Activated T-cell treated with anti-CD3 and anti-CD28 coated beads, Interleukin-2, amount 50 U/mL, for 24 hours (primary cell): Measurements from ENCODE around the gene NR2C1.

Experiments used
- DNase-seq: peaks from one replicate; pipeline ENCODE4 v3.0.0-alpha.2; 2020
- H3K27ac Mint-ChIP-seq: 2 replicates; pipeline ENCODE4 v1.8.0; 2020; ENCODE audit warnings: mild to moderate bottlenecking, mixed read lengths
- H3K27me3 Mint-ChIP-seq: 2 replicates; pipeline ENCODE4 v1.8.0; 2020; ENCODE audit warnings: mixed read lengths
- H3K36me3 Mint-ChIP-seq: 2 replicates; pipeline ENCODE4 v1.8.0; 2020; ENCODE audit warnings: low read depth, mixed read lengths
- H3K4me1 Mint-ChIP-seq: 2 replicates; pipeline ENCODE4 v1.8.0; 2020; ENCODE audit warnings: low read depth, mixed read lengths
- H3K4me3 Mint-ChIP-seq: 2 replicates; pipeline ENCODE4 v1.8.0; 2020; ENCODE audit warnings: mild to moderate bottlenecking, moderate library complexity, mixed read lengths
- H3K9me3 Mint-ChIP-seq: 2 replicates; pipeline ENCODE4 v1.8.0; 2020; ENCODE audit warnings: mixed read lengths

NR2C1 gene

DNA sequence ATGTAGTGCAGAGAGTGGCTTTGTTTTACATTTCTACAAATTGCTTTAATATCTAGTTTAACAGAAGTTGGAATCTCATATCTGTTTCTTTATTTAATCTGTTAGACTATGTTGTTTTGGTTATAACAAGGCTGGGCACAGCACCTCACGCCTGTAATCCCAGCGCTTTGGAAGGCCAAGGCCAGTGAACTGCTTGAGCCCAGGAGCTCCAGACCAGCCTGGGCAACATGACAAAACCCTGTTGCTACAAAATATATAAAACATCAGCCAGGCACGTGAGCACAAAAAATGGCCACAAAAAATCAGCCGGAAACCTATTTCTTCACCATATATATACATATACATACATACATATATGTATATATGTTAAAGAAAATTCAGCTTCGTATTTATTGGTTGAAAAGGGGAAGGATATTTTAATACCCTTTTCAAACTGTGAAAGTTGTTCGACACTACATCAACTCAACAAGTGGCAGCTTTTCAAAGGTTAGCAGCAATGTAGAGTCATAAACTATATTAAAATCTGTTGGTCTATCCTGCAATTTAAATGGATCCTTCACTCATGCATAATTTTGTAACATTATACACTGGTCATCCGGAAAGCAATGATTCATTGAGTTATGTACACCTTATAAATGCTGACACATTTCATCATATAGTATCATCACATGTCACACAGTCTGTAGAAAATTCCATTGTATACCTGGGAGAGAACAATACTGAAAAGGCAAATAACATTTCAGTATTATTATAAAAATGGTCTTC is 7.1 kb downstream of the NR2C1 start:
- peaks cover 64% of the 10 kb centered on the region for H3K36me3 Mint-ChIP-seq
- no peak for DNase-seq
- no peak overlapping the region for H3K4me3 Mint-ChIP-seq
- H3K27me3 Mint-ChIP-seq = no peaks in the 10 kb centered on the region
- peaks cover 16% of the 10 kb centered on the region for H3K4me1 Mint-ChIP-seq
- no peak overlapping the region for H3K27ac Mint-ChIP-seq
- H3K9me3 Mint-ChIP-seq = no peaks in the 10 kb centered on the region

DNA sequence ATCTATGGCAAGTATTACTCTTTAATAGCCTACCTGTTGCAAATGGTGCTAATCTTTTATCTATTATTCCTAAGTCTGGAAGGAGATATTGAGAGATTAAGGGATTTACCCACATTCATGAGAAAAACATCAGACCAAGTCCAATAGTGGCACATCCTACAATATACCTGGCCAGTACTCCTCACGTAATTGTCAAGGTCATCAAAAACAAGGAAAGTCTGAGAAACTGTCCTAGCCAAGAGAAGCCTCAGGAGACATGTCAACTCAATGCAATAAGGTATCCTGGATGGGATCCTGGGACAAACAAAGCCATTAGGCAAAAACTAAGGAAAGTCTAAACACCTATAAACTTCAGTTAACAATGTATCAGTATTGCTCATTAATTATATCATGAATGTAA is 12.5 kb downstream of the NR2C1 start:
- no peaks in the 10 kb centered on the region for H3K4me1 Mint-ChIP-seq
- DNase-seq = no peak
- H3K36me3 Mint-ChIP-seq = peaks cover 81% of the 10 kb centered on the region
- H3K9me3 Mint-ChIP-seq = no peaks in the 10 kb centered on the region
- H3K27ac Mint-ChIP-seq = no peak overlapping the region
- no peak overlapping the region for H3K4me3 Mint-ChIP-seq
- H3K27me3 Mint-ChIP-seq = no peaks in the 10 kb centered on the region

DNA sequence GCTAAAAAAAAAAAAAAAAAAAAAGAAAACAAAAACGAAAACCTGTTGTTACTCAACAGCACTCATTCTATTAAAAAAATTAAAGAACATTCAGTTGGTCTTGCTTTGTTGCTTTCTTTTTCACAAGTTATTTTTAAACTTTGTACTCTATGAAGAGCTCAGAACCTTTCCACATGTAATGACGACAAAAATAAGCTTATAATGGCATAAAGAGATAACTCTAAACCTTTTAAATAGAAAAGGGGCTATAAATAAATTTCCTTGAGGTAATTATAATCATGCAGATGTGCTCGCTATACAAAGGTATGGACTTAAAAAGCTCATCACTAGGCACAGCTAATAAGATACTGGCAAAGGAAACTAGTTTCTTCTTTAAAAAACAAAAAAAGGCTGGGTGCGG is 13.4 kb downstream of the NR2C1 start:
- no peak overlapping the region for H3K4me3 Mint-ChIP-seq
- H3K36me3 Mint-ChIP-seq = peaks cover 86% of the 10 kb centered on the region
- no peaks in the 10 kb centered on the region for H3K27me3 Mint-ChIP-seq
- DNase-seq = no peak
- H3K9me3 Mint-ChIP-seq = no peaks in the 10 kb centered on the region
- no peak overlapping the region for H3K27ac Mint-ChIP-seq
- H3K4me1 Mint-ChIP-seq = no peaks in the 10 kb centered on the region

DNA sequence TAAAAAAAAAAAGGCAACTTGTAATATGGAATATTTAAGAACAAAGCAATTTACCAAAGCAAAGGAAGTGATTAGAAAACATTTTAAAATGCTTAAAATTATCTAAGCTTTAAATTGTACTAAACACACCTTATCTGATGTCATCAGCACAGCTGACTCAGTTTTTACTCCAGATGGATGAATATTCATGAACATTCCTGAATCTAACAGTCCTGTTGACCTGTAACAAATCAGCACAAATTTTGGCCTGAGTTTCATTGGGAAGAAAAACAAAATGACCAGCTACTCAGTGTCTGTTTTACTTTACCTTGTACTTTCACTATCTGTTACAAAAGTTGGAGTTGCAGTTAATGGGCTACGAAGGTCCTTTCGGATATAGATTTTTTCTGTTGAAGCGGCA is 16.0 kb downstream of the NR2C1 start:
- Mint-ChIP-seq H3K27me3 (no peaks in the 10 kb centered on the region), H3K36me3 (peaks cover 86% of the 10 kb centered on the region), H3K4me3 (no peak overlapping the region), H3K27ac (no peak overlapping the region), H3K4me1 (no peaks in the 10 kb centered on the region), H3K9me3 (no peaks in the 10 kb centered on the region)
- DNase-seq = no peak

DNA sequence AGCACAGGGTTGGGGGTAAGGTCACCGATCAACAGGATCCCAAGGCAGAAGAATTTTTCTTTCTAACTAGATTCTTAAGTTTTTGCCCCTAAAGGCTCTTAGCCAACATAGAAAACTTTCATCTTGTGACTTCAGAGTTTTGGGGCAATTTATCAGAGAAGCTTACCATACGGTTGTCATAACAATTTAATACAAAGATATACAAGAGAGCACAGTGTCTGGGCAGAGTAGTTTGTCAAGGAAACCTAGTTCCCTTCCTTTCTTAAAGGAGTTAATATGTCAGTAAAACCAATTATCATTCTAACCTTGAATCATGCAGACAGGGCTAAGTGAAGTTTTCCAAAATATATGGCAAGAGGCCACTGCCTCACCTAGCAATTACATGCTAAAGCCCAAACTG is 18.4 kb downstream of the NR2C1 start:
- no peak overlapping the region for H3K27ac Mint-ChIP-seq
- H3K27me3 Mint-ChIP-seq = no peaks in the 10 kb centered on the region
- no peak overlapping the region for H3K4me3 Mint-ChIP-seq
- peaks cover 83% of the 10 kb centered on the region for H3K36me3 Mint-ChIP-seq
- H3K9me3 Mint-ChIP-seq = no peaks in the 10 kb centered on the region
- DNase-seq = no peak
- no peaks in the 10 kb centered on the region for H3K4me1 Mint-ChIP-seq

DNA sequence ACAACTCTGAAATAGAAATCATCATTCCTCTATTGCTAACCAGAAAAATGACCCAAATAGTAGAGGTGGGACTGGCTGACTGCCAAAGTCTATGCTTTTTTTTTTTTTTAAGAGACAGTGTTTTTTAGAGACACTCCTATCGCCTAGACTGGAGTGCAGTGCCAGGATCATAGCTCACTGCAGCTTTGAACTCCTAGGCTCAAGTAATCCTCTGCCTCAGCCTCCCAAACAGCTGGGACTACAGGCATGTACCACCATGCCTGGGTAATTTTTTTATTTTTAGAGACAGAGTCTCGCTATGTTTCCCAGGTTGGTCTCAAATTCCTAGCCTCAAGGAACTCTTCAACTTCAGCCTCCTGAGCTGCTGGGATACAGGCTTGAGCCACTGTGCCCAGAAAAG is 19.2 kb downstream of the NR2C1 start:
- peaks cover 80% of the 10 kb centered on the region for H3K36me3 Mint-ChIP-seq
- no peak for DNase-seq
- no peaks in the 10 kb centered on the region for H3K27me3 Mint-ChIP-seq
- no peaks in the 10 kb centered on the region for H3K4me1 Mint-ChIP-seq
- H3K9me3 Mint-ChIP-seq = no peaks in the 10 kb centered on the region
- no peak overlapping the region for H3K27ac Mint-ChIP-seq
- no peak overlapping the region for H3K4me3 Mint-ChIP-seq

DNA sequence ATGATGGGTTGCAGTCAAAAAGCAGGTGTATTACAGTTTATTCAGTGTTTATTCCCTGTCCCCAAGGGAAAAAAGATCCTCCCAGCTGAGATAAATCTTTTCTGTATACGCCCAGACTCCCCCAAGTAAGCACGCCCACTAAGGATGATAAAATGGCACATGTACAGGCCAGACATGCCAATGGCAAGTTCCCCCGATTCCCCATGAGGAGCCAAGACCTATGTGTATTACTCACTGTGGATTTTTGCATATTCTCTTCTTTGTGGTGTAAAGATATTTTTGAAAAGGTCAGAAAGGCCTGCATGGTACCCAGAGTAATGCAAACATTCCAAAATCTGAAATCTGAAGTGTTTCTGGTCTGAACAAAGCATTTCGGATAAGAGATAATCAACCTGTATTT is 22.2 kb downstream of the NR2C1 start:
- H3K4me3 Mint-ChIP-seq = no peak overlapping the region
- no peak overlapping the region for H3K27ac Mint-ChIP-seq
- H3K36me3 Mint-ChIP-seq = peaks cover 80% of the 10 kb centered on the region
- DNase-seq = no peak
- no peaks in the 10 kb centered on the region for H3K27me3 Mint-ChIP-seq
- no peaks in the 10 kb centered on the region for H3K4me1 Mint-ChIP-seq
- H3K9me3 Mint-ChIP-seq = no peaks in the 10 kb centered on the region

DNA sequence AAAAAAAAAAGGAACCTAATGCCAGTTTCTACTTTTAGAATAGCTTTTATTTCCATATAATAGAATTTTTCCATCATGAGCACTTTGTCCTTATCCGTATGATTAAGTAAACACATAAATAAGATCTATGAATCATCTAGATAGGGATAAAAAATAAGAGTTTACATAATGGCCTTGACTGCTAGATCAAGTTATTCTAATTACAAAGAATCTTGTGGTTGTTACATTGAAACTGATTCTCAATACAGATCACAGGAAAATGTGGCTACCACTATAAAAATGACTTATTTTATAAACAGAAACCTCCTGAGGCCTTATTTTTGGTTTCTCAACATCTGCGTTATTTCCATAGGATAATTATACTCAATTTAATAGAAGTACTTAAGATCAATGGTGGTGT is 35.5 kb downstream of the NR2C1 start:
- no peak for DNase-seq
- Mint-ChIP-seq H3K4me1 (peaks cover 23% of the 10 kb centered on the region), H3K9me3 (no peaks in the 10 kb centered on the region), H3K27me3 (no peaks in the 10 kb centered on the region), H3K4me3 (no peak overlapping the region), H3K27ac (no peak overlapping the region), H3K36me3 (peaks cover 79% of the 10 kb centered on the region)

DNA sequence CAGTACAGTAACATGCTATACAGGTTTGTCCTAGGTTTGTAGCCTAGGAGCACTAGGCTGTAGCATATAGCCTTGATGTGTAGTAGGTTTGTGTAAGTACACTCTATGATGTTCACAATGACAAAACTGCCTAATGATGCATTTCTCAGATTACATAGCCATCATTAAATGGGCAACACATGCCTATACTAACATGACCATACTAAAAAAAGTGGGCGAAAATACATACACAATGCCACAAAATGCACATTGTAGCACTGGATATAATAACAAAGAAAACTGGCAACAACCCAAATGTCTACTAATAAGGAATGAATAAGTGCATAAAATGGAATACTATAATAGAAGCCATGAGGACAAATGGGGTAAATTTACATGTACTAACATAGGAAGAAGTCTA is 38.7 kb downstream of the NR2C1 start:
- Mint-ChIP-seq H3K9me3 (no peaks in the 10 kb centered on the region), H3K27me3 (no peaks in the 10 kb centered on the region), H3K4me1 (peaks cover 19% of the 10 kb centered on the region), H3K4me3 (no peak overlapping the region), H3K36me3 (peaks cover 72% of the 10 kb centered on the region), H3K27ac (no peak overlapping the region)
- DNase-seq = no peak

DNA sequence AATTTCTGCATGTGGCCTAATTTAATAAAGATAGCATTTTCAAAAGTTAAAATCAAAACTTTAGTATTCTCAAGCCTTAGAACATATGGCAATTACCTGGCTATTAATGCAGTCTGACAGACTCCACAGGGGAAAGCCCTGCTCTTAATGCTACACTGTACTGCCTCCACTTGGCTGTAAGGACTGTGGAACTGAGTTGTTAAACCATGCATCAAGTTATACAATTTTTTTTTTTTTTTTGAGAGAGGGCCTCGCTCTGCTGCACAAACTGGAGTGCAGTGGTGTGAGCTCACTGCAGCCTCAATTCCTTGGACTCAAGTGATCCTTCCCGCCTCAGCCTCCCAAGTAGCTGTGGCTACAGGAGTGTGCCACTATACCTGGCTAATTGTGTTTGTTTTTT is 50.9 kb downstream of the NR2C1 start:
- Mint-ChIP-seq H3K27me3 (no peaks in the 10 kb centered on the region), H3K4me3 (no peak overlapping the region), H3K27ac (no peak overlapping the region), H3K4me1 (peaks cover 2% of the 10 kb centered on the region), H3K9me3 (no peaks in the 10 kb centered on the region), H3K36me3 (peaks cover 38% of the 10 kb centered on the region)
- DNase-seq = no peak

DNA sequence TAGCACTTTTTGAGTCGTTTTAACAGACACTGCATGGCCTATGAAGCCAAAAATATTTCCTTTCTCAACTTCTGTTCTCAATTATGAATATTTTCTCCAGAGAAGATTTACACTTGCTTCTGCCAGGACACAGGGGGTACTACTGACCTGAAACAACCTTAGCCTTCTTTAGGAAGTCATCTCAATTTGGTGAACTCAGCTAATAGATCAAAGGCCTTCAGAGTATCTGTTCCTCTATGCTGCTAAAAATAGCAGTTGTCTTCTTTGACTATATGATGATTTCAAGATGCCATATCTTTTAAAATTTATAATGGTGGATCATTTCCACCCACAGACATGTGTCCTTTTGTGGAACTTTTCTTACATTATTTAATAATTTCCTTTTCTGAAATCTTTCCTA is 55.9 kb downstream of the NR2C1 start:
- no peaks in the 10 kb centered on the region for H3K27me3 Mint-ChIP-seq
- no peak overlapping the region for H3K27ac Mint-ChIP-seq
- peaks cover 2% of the 10 kb centered on the region for H3K4me1 Mint-ChIP-seq
- peaks cover 17% of the 10 kb centered on the region for H3K36me3 Mint-ChIP-seq
- no peak overlapping the region for H3K4me3 Mint-ChIP-seq
- H3K9me3 Mint-ChIP-seq = no peaks in the 10 kb centered on the region
- DNase-seq = no peak

DNA sequence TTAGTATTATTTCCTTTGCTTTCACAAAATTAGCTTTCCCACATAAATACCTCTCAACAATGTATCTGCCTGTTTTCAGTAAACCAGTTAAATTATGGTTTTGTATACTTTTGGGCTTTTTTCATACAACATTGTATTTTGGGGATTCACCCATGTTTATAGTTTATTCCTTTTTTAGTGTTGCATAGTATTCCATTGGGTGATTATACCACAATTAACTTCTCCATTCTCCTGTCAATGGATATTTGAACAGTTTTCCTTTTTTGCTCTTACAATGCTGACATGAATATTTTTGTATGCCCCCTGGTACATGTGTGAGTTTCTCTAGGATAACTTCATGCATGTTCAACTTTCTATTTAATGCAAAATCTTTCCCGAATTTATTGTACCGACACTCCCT is 57.3 kb downstream of the NR2C1 start:
- H3K4me3 Mint-ChIP-seq = no peak overlapping the region
- peaks cover 11% of the 10 kb centered on the region for H3K36me3 Mint-ChIP-seq
- no peaks in the 10 kb centered on the region for H3K9me3 Mint-ChIP-seq
- DNase-seq = no peak
- no peaks in the 10 kb centered on the region for H3K27me3 Mint-ChIP-seq
- no peak overlapping the region for H3K27ac Mint-ChIP-seq
- H3K4me1 Mint-ChIP-seq = peaks cover 2% of the 10 kb centered on the region

DNA sequence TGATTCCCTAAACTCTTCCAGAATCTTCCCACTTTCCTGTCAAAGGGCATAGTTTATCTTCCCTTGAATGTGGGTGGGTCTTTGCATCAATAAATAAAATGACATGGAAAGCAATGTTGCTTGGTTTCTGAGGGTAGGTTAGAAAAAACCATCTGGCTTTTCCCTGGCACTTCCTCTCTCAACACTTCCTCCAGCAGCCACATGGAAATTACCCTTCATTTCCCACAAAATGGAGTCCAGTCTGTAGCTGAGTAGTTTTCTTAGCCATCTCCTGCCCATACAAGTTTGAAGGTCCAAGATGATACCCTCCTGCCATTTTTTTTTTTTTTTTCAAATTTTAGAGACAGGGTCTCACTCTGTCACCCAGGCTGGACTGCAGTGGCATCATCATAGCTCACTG is 58.9 kb downstream of the NR2C1 start:
- H3K4me3 Mint-ChIP-seq = no peak overlapping the region
- H3K4me1 Mint-ChIP-seq = peaks cover 2% of the 10 kb centered on the region
- H3K27me3 Mint-ChIP-seq = no peaks in the 10 kb centered on the region
- no peaks in the 10 kb centered on the region for H3K9me3 Mint-ChIP-seq
- no peak overlapping the region for H3K27ac Mint-ChIP-seq
- H3K36me3 Mint-ChIP-seq = peaks cover 5% of the 10 kb centered on the region
- no peak for DNase-seq

DNA sequence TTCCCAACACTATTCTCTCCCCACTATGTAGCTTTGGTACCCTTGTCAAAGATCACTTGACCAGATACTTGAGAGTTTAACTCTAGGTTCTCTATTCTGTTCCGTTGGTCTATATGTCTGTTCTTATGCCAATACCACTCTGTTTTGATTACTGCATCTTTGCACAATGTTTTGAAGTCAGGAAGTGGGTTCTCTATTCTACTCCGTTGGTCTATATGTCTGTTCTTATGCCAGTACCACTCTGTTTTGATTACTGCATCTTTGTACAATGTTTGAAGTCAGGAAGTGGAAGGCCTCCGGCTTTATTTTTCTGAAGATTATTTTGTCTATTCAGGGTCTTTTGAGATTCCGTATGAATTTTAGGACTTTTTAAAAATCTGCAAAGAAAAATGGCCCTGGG is 67.2 kb downstream of the NR2C1 start:
- no peak overlapping the region for H3K4me3 Mint-ChIP-seq
- peaks cover 19% of the 10 kb centered on the region for H3K9me3 Mint-ChIP-seq
- no peak overlapping the region for H3K27ac Mint-ChIP-seq
- H3K27me3 Mint-ChIP-seq = no peaks in the 10 kb centered on the region
- H3K36me3 Mint-ChIP-seq = peaks cover 37% of the 10 kb centered on the region
- peaks cover 30% of the 10 kb centered on the region for H3K4me1 Mint-ChIP-seq
- DNase-seq = no peak

DNA sequence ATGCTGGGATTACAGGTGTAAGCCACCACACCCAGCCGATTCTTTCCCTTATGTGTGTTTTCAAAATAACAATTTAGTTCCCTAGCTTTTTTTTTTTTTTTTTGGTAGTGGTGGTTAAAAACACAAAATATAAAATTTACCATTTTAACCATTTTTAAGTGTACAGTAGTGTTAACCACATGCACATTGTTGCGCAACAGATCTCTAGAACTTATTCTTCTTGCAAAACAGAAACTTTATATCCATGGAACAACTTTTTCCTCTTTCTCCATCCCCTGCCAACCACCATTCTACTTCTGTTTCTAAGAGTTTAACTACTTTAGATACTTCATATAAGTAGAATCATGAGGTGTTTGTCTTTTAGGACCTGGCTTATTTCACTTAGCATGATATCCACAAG is 68.8 kb downstream of the NR2C1 start:
- Mint-ChIP-seq H3K9me3 (peaks cover 19% of the 10 kb centered on the region), H3K27ac (peak overlapping the region; percentile 96), H3K4me1 (peaks cover 45% of the 10 kb centered on the region), H3K27me3 (no peaks in the 10 kb centered on the region), H3K4me3 (peak overlapping the region; percentile 97), H3K36me3 (peaks cover 53% of the 10 kb centered on the region)
- DNase-seq = no peak

DNA sequence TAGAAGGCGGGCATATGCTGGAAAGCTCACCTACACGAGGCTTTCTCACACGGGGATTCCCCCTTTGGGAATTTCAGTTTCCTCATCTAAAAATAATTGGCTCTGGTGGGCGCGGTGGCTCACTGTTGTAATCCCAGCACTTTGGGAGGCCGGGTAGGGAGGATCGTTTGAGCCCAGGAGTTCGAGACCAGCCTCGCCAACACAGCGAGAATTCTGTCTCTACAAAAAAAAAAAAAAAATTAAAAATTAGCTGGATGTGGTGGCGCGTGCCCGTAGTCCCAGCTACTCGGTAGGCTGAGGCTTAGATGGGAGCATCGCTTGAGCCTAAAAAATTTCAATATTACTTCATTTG is 69.5 kb downstream of the NR2C1 start:
- H3K4me1 Mint-ChIP-seq = peaks cover 53% of the 10 kb centered on the region
- DNase-seq = no peak
- peak overlapping the region; percentile 97 for H3K4me3 Mint-ChIP-seq
- peaks cover 60% of the 10 kb centered on the region for H3K36me3 Mint-ChIP-seq
- peaks cover 19% of the 10 kb centered on the region for H3K9me3 Mint-ChIP-seq
- peak overlapping the region; percentile 96 for H3K27ac Mint-ChIP-seq
- no peaks in the 10 kb centered on the region for H3K27me3 Mint-ChIP-seq
